Midbrain (tissue), 1 donor: ENCODE results near the gene TPGS2.
"Not testable (repeated sequence)": the region's sequence is repeated elsewhere in the genome, so short reads cannot be mapped to it uniquely, and the experiment has no call there.

Experiments
- DNase-seq: peaks from one replicate; lab custom pipeline; 2025; lab: John Stamatoyannopoulos, UW

TPGS2 gene

GRCh38 chr18:36828630-36829361, at the start of gene TPGS2, which contains the start of gene KIAA1328:
Gene TPGS2 (minus strand): TSS chr18:36829002. CDS start chr18:36828767, 235 bp downstream.
Gene KIAA1328 (plus strand): TSS chr18:36829127. CDS start chr18:36829139, 12 bp downstream.
- peak; percentile 91 for DNase-seq

- DNase-seq, result not testable (repeated sequence)
These were observed 45.0 kb upstream of the TPGS2 start for GRCh38 chr18:36873826-36874225.

GRCh38 chr18:36872329-36872728, 43.5 kb upstream of the TPGS2 start:
- DNase-seq, result no peak

- no peak for DNase-seq
These were observed 43.0 kb upstream of the TPGS2 start for GRCh38 chr18:36871801-36872200.

- DNase-seq, result no peak
These were observed 38.3 kb upstream of the TPGS2 start for GRCh38 chr18:36867056-36867455.

- no peak for DNase-seq
These were observed 33.4 kb upstream of the TPGS2 start for GRCh38 chr18:36862182-36862581.

GRCh38 chr18:36856815-36857214, 28.0 kb upstream of the TPGS2 start:
- DNase-seq, result no peak

- no peak for DNase-seq
These were observed 22.4 kb upstream of the TPGS2 start for GRCh38 chr18:36851202-36851590.

- no peak for DNase-seq
These were observed 21.9 kb upstream of the TPGS2 start for GRCh38 chr18:36850527-36851201.

- no peak for DNase-seq
These were observed 20.6 kb upstream of the TPGS2 start for GRCh38 chr18:36849288-36850006.

GRCh38 chr18:36848609-36849008, 19.8 kb upstream of the TPGS2 start:
- no peak for DNase-seq

- DNase-seq, result no peak
These were observed 15.0 kb upstream of the TPGS2 start for GRCh38 chr18:36843784-36844183.

GRCh38 chr18:36843199-36843598, 14.4 kb upstream of the TPGS2 start:
- no peak for DNase-seq

- no peak for DNase-seq
These were observed 11.0 kb upstream of the TPGS2 start for GRCh38 chr18:36839835-36840234.

GRCh38 chr18:36835927-36836326, 7.1 kb upstream of the TPGS2 start:
- no peak for DNase-seq

GRCh38 chr18:36833120-36833519, 4.3 kb upstream of the TPGS2 start:
- no peak for DNase-seq

GRCh38 chr18:36831139-36831538, 2.3 kb upstream of the TPGS2 start:
- no peak for DNase-seq

- no peak for DNase-seq
These were observed 1.3 kb upstream of the TPGS2 start for GRCh38 chr18:36830158-36830495.

- DNase-seq, result peak; percentile 70
These were observed 758 bp upstream of the TPGS2 start for GRCh38 chr18:36829362-36830157.

- no peak for DNase-seq
These were observed 609 bp downstream of the TPGS2 start for GRCh38 chr18:36828157-36828629.

GRCh38 chr18:36826556-36826955, 2.2 kb downstream of the TPGS2 start:
- no peak for DNase-seq

- DNase-seq, result no peak
These were observed 3.3 kb downstream of the TPGS2 start for GRCh38 chr18:36825526-36825925.
